Fibroblast of lung (primary cell): Measurements from ENCODE around the gene SRGAP1. TPM values are rescaled to one million over a fixed set of nuclear protein-coding genes. Genes with fewer than 3 reads are reported as not detected.

ENCODE experiments used
- DNase-seq, 2 donors: peaks; one replicate each; pipeline versions ENCODE4 v3.0.0 to v3.0.0-alpha.2; 2010; ENCODE audit warnings: low read depth in 2 of 2
- H2AFZ ChIP-seq: 2 replicates; pipeline ENCODE4 v1.5.1; 2012; ENCODE audit warnings: low read length, control low read depth, inconsistent platforms
- H3K27ac ChIP-seq: 2 replicates; pipeline ENCODE4 v1.5.1; 2011; ENCODE audit warnings: low read length, control low read depth; ENCODE audit not compliant: insufficient read depth
- H3K27me3 ChIP-seq: 2 replicates; pipeline ENCODE4 v1.5.1; 2011; ENCODE audit warnings: mild to moderate bottlenecking, low read length; ENCODE audit not compliant: control insufficient read depth, insufficient read depth
- H3K36me3 ChIP-seq: 2 replicates; pipeline ENCODE4 v1.5.1; 2011; ENCODE audit warnings: low read length; ENCODE audit not compliant: control insufficient read depth, insufficient read depth
- H3K4me1 ChIP-seq: 2 replicates; pipeline ENCODE4 v1.5.1; 2011; ENCODE audit warnings: low read length; ENCODE audit not compliant: control insufficient read depth, insufficient read depth; ENCODE audit errors: extremely low read depth
- H3K4me2 ChIP-seq: 2 replicates; pipeline ENCODE4 v1.5.1; 2011; ENCODE audit warnings: low read length, control low read depth; ENCODE audit not compliant: insufficient read depth; ENCODE audit errors: extremely low read depth
- H3K4me3 ChIP-seq, 4 experiments: fragments of 200-600 bp in 1 of 4; sonication (generic) in 1 of 4; replicated peaks in 1 of 4; 2 replicates each; pipeline ENCODE4 v1.5.1; 2011 to 2016; ENCODE audit warnings: low read length in 4 of 4, low read depth in 3 of 4, mild to moderate bottlenecking in 3 of 4, control low read depth in 2 of 4, inconsistent platforms in 1 of 4, mixed read lengths in 1 of 4; ENCODE audit not compliant: insufficient read depth in 1 of 4; ENCODE audit errors: control extremely low read depth in 1 of 4
- H3K79me2 ChIP-seq: 2 replicates; pipeline ENCODE4 v1.5.1; 2012; ENCODE audit warnings: mild to moderate bottlenecking, low read length, inconsistent platforms; ENCODE audit not compliant: control insufficient read depth, insufficient read depth
- H3K9ac ChIP-seq: 2 replicates; pipeline ENCODE4 v1.5.1; 2011; ENCODE audit warnings: mild to moderate bottlenecking, low read length, control low read depth; ENCODE audit not compliant: insufficient read depth
- H3K9me3 ChIP-seq: 2 replicates; pipeline ENCODE4 v1.5.1; 2012; ENCODE audit warnings: low read depth, low read length; ENCODE audit not compliant: control insufficient read depth, insufficient read depth
- H4K20me1 ChIP-seq: 2 replicates; pipeline ENCODE4 v1.5.1; 2011; ENCODE audit warnings: low read length; ENCODE audit not compliant: control insufficient read depth, insufficient read depth; ENCODE audit errors: extremely low read depth
- CTCF ChIP-seq, 2 donors: IDR thresholded peaks in 1 of 2; conservative IDR thresholded peaks in 1 of 2; 1 replicate in 1 of 2; 2 replicates in 1 of 2; pipeline ENCODE4 v1.5.1; 2011 to 2012; ENCODE audit warnings: low read length in 2 of 2, control low read depth in 1 of 2, inconsistent platforms in 1 of 2, low read depth in 1 of 2, mild to moderate bottlenecking in 1 of 2
- EZH2 ChIP-seq: IDR thresholded peaks from 2 replicates; pipeline ENCODE4 v1.5.1; 2012; ENCODE audit warnings: low read length, control low read depth, mild to moderate bottlenecking; ENCODE audit errors: missing control alignments
- polyA plus RNA-seq, 2 donors: library from polyadenylated mRNA; depleted of rRNA in 1 of 2; stranded (reverse) in 1 of 2; unstranded in 1 of 2; fragments of >200 nt; gene quantifications; 2 replicates each; pipeline ENCODE4 v1.2.1, GENCODE V29; 2011 to 2012; ENCODE audit warnings: missing spikeins in 1 of 2
- total RNA-seq: library from RNA; depleted of rRNA; stranded (reverse); fragments of >200 nt; gene quantifications from 2 replicates; pipeline ENCODE4 v1.2.1, GENCODE V29; 2014

Gene SRGAP1
- total and polyA plus RNA-seq, 2 donors (not counting 1 experiment from before 2014, with no cell fraction given): 18.9 to 30.2 TPM

GRCh38 chr12:64064706-64065105, 220.2 kb downstream of the SRGAP1 start:
- H3K4me2 ChIP-seq: no peak overlapping the region
- H3K9ac ChIP-seq: no peak overlapping the region
- TF ChIP-seq CTCF (conservative IDR thresholded peaks at IDR 0.05 in 1 of 2, IDR thresholded peaks at IDR 0.05 in 1 of 2; ENCODE audit: low read depth in 1 of 2, low read length in 2 of 2) (no peak), EZH2 (no peak)
- no peak overlapping the region for H3K27ac ChIP-seq
- no peaks in the 10 kb centered on the region for H3K9me3 ChIP-seq
- H3K79me2 ChIP-seq: no peaks in the 10 kb centered on the region
- H3K27me3 ChIP-seq: no peaks in the 10 kb centered on the region
- no peak overlapping the region for H3K4me3 ChIP-seq
- no peak for DNase-seq
- H3K4me1 ChIP-seq: no peaks in the 10 kb centered on the region
- H3K36me3 ChIP-seq: peaks cover 8% of the 10 kb centered on the region
- no peak overlapping the region for H2AFZ ChIP-seq
- H4K20me1 ChIP-seq: no peaks in the 10 kb centered on the region

GRCh38 chr12:64065881-64066451, 221.5 kb downstream of the SRGAP1 start:
- Histone ChIP-seq H3K4me3 (no peak overlapping the region), H3K9me3 (no peaks in the 10 kb centered on the region), H3K27me3 (no peaks in the 10 kb centered on the region), H3K27ac (no peak overlapping the region), H2AFZ (no peak overlapping the region), H4K20me1 (no peaks in the 10 kb centered on the region), H3K79me2 (no peaks in the 10 kb centered on the region), H3K4me2 (no peak overlapping the region), H3K36me3 (peaks cover 8% of the 10 kb centered on the region), H3K9ac (no peak overlapping the region), H3K4me1 (no peaks in the 10 kb centered on the region)
- TF ChIP-seq CTCF (conservative IDR thresholded peaks at IDR 0.05 in 1 of 2, IDR thresholded peaks at IDR 0.05 in 1 of 2; ENCODE audit: low read depth in 1 of 2, low read length in 2 of 2) (no peak), EZH2 (no peak)
- DNase-seq: peak; percentile 25 to 27

GRCh38 chr12:64066776-64067175, 222.3 kb downstream of the SRGAP1 start:
- TF ChIP-seq EZH2 (no peak), CTCF (conservative IDR thresholded peaks at IDR 0.05 in 1 of 2, IDR thresholded peaks at IDR 0.05 in 1 of 2; ENCODE audit: low read depth in 1 of 2, low read length in 2 of 2) (no peak)

More at GRCh38 chr12:64066776-64067175, 222.3 kb downstream of the SRGAP1 start:
- Histone ChIP-seq H3K79me2 (no peaks in the 10 kb centered on the region), H4K20me1 (no peaks in the 10 kb centered on the region), H3K36me3 (peaks cover 8% of the 10 kb centered on the region), H3K27me3 (no peaks in the 10 kb centered on the region), H3K4me3 (no peak overlapping the region), H3K27ac (no peak overlapping the region), H2AFZ (no peak overlapping the region), H3K9ac (no peak overlapping the region), H3K9me3 (no peaks in the 10 kb centered on the region), H3K4me2 (no peak overlapping the region), H3K4me1 (no peaks in the 10 kb centered on the region)
- no peak for DNase-seq
